Left ventricle myocardium superior (tissue), 1 donor: ENCODE measurements around the gene KLHL2. TPM values are rescaled to one million over a fixed set of nuclear protein-coding genes. Genes with fewer than 3 reads are reported as not detected.
A peak's percentile ranks its signal among the peaks of the same experiment; 100 is the strongest.
"Not testable (repeated sequence)": the region's sequence is repeated elsewhere in the genome, so short reads cannot be mapped to it uniquely, and the experiment has no call there.

Source experiments
- ATAC-seq: fragments of 200-7000 bp; cut with Tn5 transposase; one replicate; pipeline ENCODE4 v1.9.1; 2020; ENCODE audit warnings: mild to moderate bottlenecking, moderate library complexity
- DNase-seq: peaks from one replicate; pipeline ENCODE4 v3.0.0-alpha.2; 2020
- intact Hi-C: fragments of 100-400 bp; cut with micrococcal nuclease; formaldehyde crosslinking; loops from one replicate; pipeline ENCODE4 v1.11.0; 2022
- total RNA-seq: library from RNA; stranded (reverse); fragmentation: NEBNext Ultra II Directional; extraction: Animal tissue kit (Norgen Biotek cat#: 25700); gene quantifications from one replicate; pipeline ENCODE4 v1.2.1, GENCODE V29; 2021
- donor health status: DM: no; HTN: yes; CAD: no; lungs with severe emphysema.

KLHL2 gene
- total RNA-seq, 1 donor from 2014 or later = 7.4 TPM

- ATAC-seq (peak; percentile 87), DNase-seq (no peak)
Observed at GRCh38 chr4:165222651-165222994, 15.3 kb downstream of the KLHL2 start.

GRCh38 chr4:165227401-165227800 lies 20.0 kb downstream of the KLHL2 start:
- DNase-seq, ATAC-seq, intact Hi-C loops: not testable (repeated sequence)

More at GRCh38 chr4:165222651-165222994, 15.3 kb downstream of the KLHL2 start:
- intact Hi-C loops = no loop called here

GRCh38 chr4:165229490-165230200 lies 22.3 kb downstream of the KLHL2 start:
- intact Hi-C loops, ATAC-seq, DNase-seq: not testable (repeated sequence)

- ATAC-seq, intact Hi-C loops, DNase-seq: not testable (repeated sequence)
Observed at GRCh38 chr4:165232623-165233433, 25.5 kb downstream of the KLHL2 start.

- intact Hi-C loops = no loop called here
Observed at GRCh38 chr4:165234766-165235165, 27.4 kb downstream of the KLHL2 start.

GRCh38 chr4:165236852-165237251 lies 29.5 kb downstream of the KLHL2 start:
- ATAC-seq, intact Hi-C loops: not testable (repeated sequence)

More at GRCh38 chr4:165234766-165235165, 27.4 kb downstream of the KLHL2 start:
- ATAC-seq (no peak), DNase-seq (no peak)

GRCh38 chr4:165238041-165238640 lies 30.8 kb downstream of the KLHL2 start:
- intact Hi-C loops, ATAC-seq, DNase-seq: not testable (repeated sequence)

More at GRCh38 chr4:165236852-165237251, 29.5 kb downstream of the KLHL2 start:
- DNase-seq = not testable (repeated sequence)

- DNase-seq, intact Hi-C loops, ATAC-seq: not testable (repeated sequence)
Observed at GRCh38 chr4:165240761-165241160, 33.4 kb downstream of the KLHL2 start.

GRCh38 chr4:165244148-165244547 lies 36.8 kb downstream of the KLHL2 start:
- intact Hi-C loops, DNase-seq, ATAC-seq: not testable (repeated sequence)

GRCh38 chr4:165244587-165245186 lies 37.3 kb downstream of the KLHL2 start:
- peak; percentile 58 for ATAC-seq
- intact Hi-C loops, DNase-seq: not testable (repeated sequence)

- DNase-seq (no peak), ATAC-seq (peak; percentile 17)
- intact Hi-C loops = no loop called here
Observed at GRCh38 chr4:165248102-165248501, 40.7 kb downstream of the KLHL2 start.

- DNase-seq, ATAC-seq, intact Hi-C loops: not testable (repeated sequence)
Observed at GRCh38 chr4:165248904-165249303, 41.5 kb downstream of the KLHL2 start.

GRCh38 chr4:165254771-165255170 lies 47.4 kb downstream of the KLHL2 start:
- ATAC-seq, intact Hi-C loops, DNase-seq: not testable (repeated sequence)

GRCh38 chr4:165255439-165255838 lies 48.1 kb downstream of the KLHL2 start:
- peak; percentile 89 for ATAC-seq
- intact Hi-C loops = not testable (repeated sequence)
- peak; percentile 30 for DNase-seq

- peak; percentile 92 for ATAC-seq
- DNase-seq, intact Hi-C loops: not testable (repeated sequence)
Observed at GRCh38 chr4:165256074-165256659, 48.8 kb downstream of the KLHL2 start.

- DNase-seq, intact Hi-C loops, ATAC-seq: not testable (repeated sequence)
Observed at GRCh38 chr4:165259776-165260175, 52.4 kb downstream of the KLHL2 start.

- ATAC-seq, intact Hi-C loops, DNase-seq: not testable (repeated sequence)
Observed at GRCh38 chr4:165262306-165262705, 54.9 kb downstream of the KLHL2 start.

- DNase-seq, ATAC-seq: not testable (repeated sequence)
Observed at GRCh38 chr4:165263466-165263865, 56.1 kb downstream of the KLHL2 start.

GRCh38 chr4:165269931-165270330 lies 62.6 kb downstream of the KLHL2 start:
- DNase-seq, intact Hi-C loops, ATAC-seq: not testable (repeated sequence)

More at GRCh38 chr4:165263466-165263865, 56.1 kb downstream of the KLHL2 start:
- intact Hi-C loops = not testable (repeated sequence)
